HCT116 (cell line): Measurements from ENCODE around the gene TPM3. TPM values are rescaled to one million over a fixed set of nuclear protein-coding genes. Genes with fewer than 3 reads are reported as not detected.

Experiments used
- ATAC-seq: fragments of 200-7000 bp; cut with Tn5 transposase; 2 replicates; pipeline ENCODE4 v1.9.1; 2020; ENCODE audit warnings: mild to moderate bottlenecking, moderate library complexity
- BruUV-seq: library from RNA; stranded (reverse); fragments of 400-500 nt; replicated peaks from 2 replicates; lab custom pipeline; 2021; lab: Mats Ljungman, UMichigan
- CTCF ChIA-PET: fragments of 300-600 bp; sonication (Branson Sonifier 250); formaldehyde crosslinking; loops from one replicate; lab custom pipeline; 2021; ENCODE audit warnings: antibody characterized with exemption; lab: Charles Lee
- POLR2A ChIA-PET: fragments of 300-600, 350-600 bp; sonication (Branson Sonifier 250); formaldehyde crosslinking; loops from one replicate; lab custom pipeline; 2021; ENCODE audit warnings: antibody characterized with exemption; lab: Charles Lee
- RAD21 ChIA-PET, 2 experiments: fragments of 300-600 bp; sonication (Branson Sonifier 250); formaldehyde crosslinking; loops; one replicate each; lab custom pipeline; 2023; ENCODE audit warnings: low total read pairs in 2 of 2; ENCODE audit not compliant: uncharacterized antibody in 2 of 2, unreplicated experiment in 2 of 2, low non-redundant PET in 1 of 2; lab: Charles Lee
- DNase-seq: peaks from one replicate; pipeline ENCODE4 v3.0.0-alpha.2; 2010; ENCODE audit warnings: low read depth, low spot score
- H2AFZ ChIP-seq: fragments of 200-600 bp; shearing (Covaris generic), sonication (generic); 2 replicates; pipeline ENCODE4 v1.6.1; 2017; ENCODE audit warnings: low read depth, mixed run types, mixed read lengths, antibody characterized with exemption, low read length; ENCODE audit not compliant: poor library complexity, severe bottlenecking
- H3K27ac ChIP-seq: 2 replicates; pipeline ENCODE4 v1.5.1; 2012; ENCODE audit warnings: low read depth, low read length
- H3K27me3 ChIP-seq: fragments of 200-600 bp; sonication (generic); 2 replicates; pipeline ENCODE4 v1.6.1; 2016; ENCODE audit warnings: mixed run types, low read length, mixed read lengths; ENCODE audit not compliant: insufficient read depth
- H3K36me3 ChIP-seq, 2 experiments: fragments of 200-500 bp in 1 of 2; fragments of 200-600 bp in 1 of 2; sonication (Bioruptor generic) in 1 of 2; sonication (generic) in 1 of 2; 2 replicates each; pipeline versions ENCODE4 v1.5.1 to v1.6.1; 2014 to 2016; ENCODE audit warnings: low read length in 2 of 2, inconsistent platforms in 1 of 2, mixed read lengths in 1 of 2, mixed run types in 1 of 2; ENCODE audit not compliant: insufficient read depth in 2 of 2, control insufficient read depth in 1 of 2
- H3K4me1 ChIP-seq, 2 experiments: fragments of 200-600 bp in 1 of 2; sonication (generic) in 1 of 2; 2 replicates each; pipeline versions ENCODE4 v1.5.1 to v1.6.1; 2012 to 2017; ENCODE audit warnings: low read length in 2 of 2, inconsistent platforms in 1 of 2, mild to moderate bottlenecking in 1 of 2, mixed read lengths in 1 of 2, mixed run types in 1 of 2, moderate library complexity in 1 of 2; ENCODE audit not compliant: insufficient read depth in 2 of 2, control insufficient read depth in 1 of 2
- H3K4me2 ChIP-seq: fragments of 200-600 bp; sonication (generic); 2 replicates; pipeline ENCODE4 v1.6.1; 2017; ENCODE audit warnings: mixed run types, low read length, mixed read lengths
- H3K4me3 ChIP-seq, 2 experiments: fragments of 200-600 bp in 1 of 2; sonication (generic) in 1 of 2; replicated peaks in 1 of 2; 2 replicates each; pipeline ENCODE4 v1.5.1; 2011 to 2016; ENCODE audit warnings: low read length in 2 of 2, control low read depth in 1 of 2, low read depth in 1 of 2, mild to moderate bottlenecking in 1 of 2, mixed read lengths in 1 of 2, mixed run types in 1 of 2
- H3K79me2 ChIP-seq: fragments of 200-600 bp; sonication (generic); 2 replicates; pipeline ENCODE4 v1.6.1; 2017; ENCODE audit warnings: mild to moderate bottlenecking, mixed run types, low read length, moderate library complexity, mixed read lengths; ENCODE audit not compliant: insufficient read depth
- H3K9ac ChIP-seq: fragments of 200-600 bp; sonication (generic); 2 replicates; pipeline ENCODE4 v1.6.1; 2016; ENCODE audit warnings: low read length, mixed read lengths
- H3K9me2 ChIP-seq: fragments of 200-600 bp; sonication (generic), shearing (Covaris generic); 2 replicates; pipeline ENCODE4 v1.6.1; 2017; ENCODE audit warnings: mixed run types, mild to moderate bottlenecking, moderate library complexity; ENCODE audit not compliant: insufficient read depth
- H3K9me3 ChIP-seq, 2 experiments: fragments of 200-500 bp in 1 of 2; fragments of 200-600 bp in 1 of 2; sonication (Bioruptor generic) in 1 of 2; sonication (generic) in 1 of 2; 2 replicates each; pipeline ENCODE4 v1.6.1; 2014 to 2017; ENCODE audit warnings: low read length in 2 of 2, mixed read lengths in 2 of 2, inconsistent platforms in 1 of 2, low read depth in 1 of 2, mild to moderate bottlenecking in 1 of 2, mixed run types in 1 of 2, moderate library complexity in 1 of 2; ENCODE audit not compliant: control insufficient read depth in 1 of 2, insufficient read depth in 1 of 2
- H4K20me1 ChIP-seq: fragments of 200-600 bp; sonication (generic), shearing (Covaris generic); 2 replicates; pipeline ENCODE4 v1.6.1; 2017; ENCODE audit warnings: mixed run types, mild to moderate bottlenecking, moderate library complexity; ENCODE audit not compliant: insufficient read depth
- JUND ChIP-seq: IDR thresholded peaks from 2 replicates; pipeline ENCODE4 v1.6.1; 2012
- SRF ChIP-seq: IDR thresholded peaks from 2 replicates; pipeline ENCODE4 v1.6.1; 2012; ENCODE audit warnings: low read depth
- TCF7L2 ChIP-seq: IDR thresholded peaks from 2 replicates; pipeline ENCODE4 v1.7.0; 2011; ENCODE audit warnings: borderline replicate concordance, inconsistent platforms; ENCODE audit not compliant: insufficient read depth, insufficient read length; ENCODE audit errors: extremely low read depth
- ZFX ChIP-seq: fragments of 450-650 bp; IDR thresholded peaks from 2 replicates; pipeline ENCODE4 v1.6.1; 2017
- intact Hi-C: fragments of 100-400 bp; cut with micrococcal nuclease; formaldehyde crosslinking; loops from 2 replicates; pipeline ENCODE4 v1.10.0; 2022
- total RNA-seq: library from RNA; stranded (reverse); gene quantifications from one replicate; pipeline ENCODE4 v1.2.1, GENCODE V29; 2021; ENCODE audit not compliant: unreplicated experiment
- TF ChIP-seq, protein P1 (sequence below): IDR thresholded peaks from 2 replicates; pipeline ENCODE4 v1.6.1; 2012
- TF ChIP-seq, protein P2 (sequence below): IDR thresholded peaks from 2 replicates; pipeline ENCODE4 v1.6.1; 2012; ENCODE audit warnings: low read depth
- TF ChIP-seq, protein P3 (sequence below): IDR thresholded peaks from 2 replicates; pipeline ENCODE4 v1.6.1; 2012

Gene TPM3
- total RNA-seq, 1 experiment from 2014 or later = 457 TPM

DNA sequence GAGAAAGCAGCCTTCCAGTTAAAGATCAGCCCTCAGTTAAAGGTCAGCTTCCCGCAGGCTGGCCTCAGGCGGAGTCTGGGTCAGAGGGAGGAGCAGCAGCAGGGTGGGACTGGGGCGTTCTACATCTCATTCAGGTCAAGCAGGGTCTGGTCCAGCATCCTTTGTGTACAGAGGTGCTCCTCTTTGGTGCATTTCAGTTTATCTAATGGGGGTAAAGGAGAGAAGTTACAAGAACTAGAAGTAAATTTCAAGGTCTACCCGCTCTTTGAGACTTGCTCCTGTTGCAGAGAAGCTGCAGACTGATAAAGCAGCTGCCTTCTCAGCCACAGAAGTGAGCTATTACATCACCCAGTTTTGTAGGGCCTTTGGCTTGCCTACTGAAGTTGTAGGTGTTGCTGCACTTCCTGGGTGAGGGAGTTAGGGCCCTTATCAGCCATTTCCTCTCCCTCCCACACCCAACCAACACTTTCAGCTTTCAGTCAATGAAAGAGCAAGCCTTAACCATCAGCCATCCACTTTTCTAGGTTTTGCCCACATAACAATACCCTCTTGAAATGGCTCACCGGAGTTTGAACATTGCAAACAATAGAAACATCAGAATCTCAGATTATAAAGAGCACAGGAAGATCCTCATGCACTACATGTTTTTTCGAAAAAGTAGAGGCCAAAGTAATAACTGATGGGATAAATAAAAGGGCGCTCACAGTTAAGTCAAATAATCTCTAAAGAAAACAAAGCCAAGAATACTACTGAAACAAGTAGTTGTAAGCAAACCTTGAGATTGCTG, 34.2 kb downstream of the TPM3 start:
- H3K36me3 ChIP-seq = peaks cover 31 to 51% of the 10 kb centered on the region in 2 experiments
- RAD21 ChIA-PET = no interaction called here
- DNase-seq (no peak), ATAC-seq (no peak)
- no peaks in the 10 kb centered on the region for H3K9me3 ChIP-seq
- no peaks in the 10 kb centered on the region for H3K4me1 ChIP-seq
- no peak overlapping the region for H3K9ac ChIP-seq
- H3K27me3 ChIP-seq = no peaks in the 10 kb centered on the region
- no TSS peak for BruUV-seq
- POLR2A ChIA-PET = no interaction called here
- peaks cover 42% of the 10 kb centered on the region for H3K79me2 ChIP-seq
- intact Hi-C loops = no loop called here
- H3K4me2 ChIP-seq = no peak overlapping the region
- H2AFZ ChIP-seq = no peak overlapping the region
- H4K20me1 ChIP-seq = no peaks in the 10 kb centered on the region
- CTCF ChIA-PET = no interaction called here
- no peak overlapping the region for H3K4me3 ChIP-seq
- no peak overlapping the region for H3K27ac ChIP-seq
- no peaks in the 10 kb centered on the region for H3K9me2 ChIP-seq
- TF ChIP-seq JUND (no peak), ZFX (no peak), SRF (no peak), TCF7L2 (no peak)
- TF ChIP-seq, protein P1, sequence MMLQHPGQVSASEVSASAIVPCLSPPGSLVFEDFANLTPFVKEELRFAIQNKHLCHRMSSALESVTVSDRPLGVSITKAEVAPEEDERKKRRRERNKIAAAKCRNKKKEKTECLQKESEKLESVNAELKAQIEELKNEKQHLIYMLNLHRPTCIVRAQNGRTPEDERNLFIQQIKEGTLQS = no peak
- TF ChIP-seq, protein P2, sequence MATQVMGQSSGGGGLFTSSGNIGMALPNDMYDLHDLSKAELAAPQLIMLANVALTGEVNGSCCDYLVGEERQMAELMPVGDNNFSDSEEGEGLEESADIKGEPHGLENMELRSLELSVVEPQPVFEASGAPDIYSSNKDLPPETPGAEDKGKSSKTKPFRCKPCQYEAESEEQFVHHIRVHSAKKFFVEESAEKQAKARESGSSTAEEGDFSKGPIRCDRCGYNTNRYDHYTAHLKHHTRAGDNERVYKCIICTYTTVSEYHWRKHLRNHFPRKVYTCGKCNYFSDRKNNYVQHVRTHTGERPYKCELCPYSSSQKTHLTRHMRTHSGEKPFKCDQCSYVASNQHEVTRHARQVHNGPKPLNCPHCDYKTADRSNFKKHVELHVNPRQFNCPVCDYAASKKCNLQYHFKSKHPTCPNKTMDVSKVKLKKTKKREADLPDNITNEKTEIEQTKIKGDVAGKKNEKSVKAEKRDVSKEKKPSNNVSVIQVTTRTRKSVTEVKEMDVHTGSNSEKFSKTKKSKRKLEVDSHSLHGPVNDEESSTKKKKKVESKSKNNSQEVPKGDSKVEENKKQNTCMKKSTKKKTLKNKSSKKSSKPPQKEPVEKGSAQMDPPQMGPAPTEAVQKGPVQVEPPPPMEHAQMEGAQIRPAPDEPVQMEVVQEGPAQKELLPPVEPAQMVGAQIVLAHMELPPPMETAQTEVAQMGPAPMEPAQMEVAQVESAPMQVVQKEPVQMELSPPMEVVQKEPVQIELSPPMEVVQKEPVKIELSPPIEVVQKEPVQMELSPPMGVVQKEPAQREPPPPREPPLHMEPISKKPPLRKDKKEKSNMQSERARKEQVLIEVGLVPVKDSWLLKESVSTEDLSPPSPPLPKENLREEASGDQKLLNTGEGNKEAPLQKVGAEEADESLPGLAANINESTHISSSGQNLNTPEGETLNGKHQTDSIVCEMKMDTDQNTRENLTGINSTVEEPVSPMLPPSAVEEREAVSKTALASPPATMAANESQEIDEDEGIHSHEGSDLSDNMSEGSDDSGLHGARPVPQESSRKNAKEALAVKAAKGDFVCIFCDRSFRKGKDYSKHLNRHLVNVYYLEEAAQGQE = no peak
- TF ChIP-seq, protein P3, sequence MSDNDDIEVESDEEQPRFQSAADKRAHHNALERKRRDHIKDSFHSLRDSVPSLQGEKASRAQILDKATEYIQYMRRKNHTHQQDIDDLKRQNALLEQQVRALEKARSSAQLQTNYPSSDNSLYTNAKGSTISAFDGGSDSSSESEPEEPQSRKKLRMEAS = no peak
